H9 (cell line): Measurements from ENCODE around the gene DPYSL5. TPM values are rescaled to one million over a fixed set of nuclear protein-coding genes. Genes with fewer than 3 reads are reported as not detected.

ENCODE experiments used
- DNase-seq: peaks from one replicate; pipeline ENCODE4 v3.0.0-alpha.2; 2017
- H2AFZ ChIP-seq: one replicate; pipeline ENCODE4 v1.6.1; 2013; ENCODE audit warnings: mild to moderate bottlenecking, low read length, control low read depth, moderate library complexity
- H2AK5ac ChIP-seq: 2 replicates; pipeline ENCODE4 v1.6.1; 2013; ENCODE audit warnings: low read length, control low read depth, mixed read lengths; ENCODE audit not compliant: insufficient read length
- H2BK120ac ChIP-seq: one replicate; pipeline ENCODE4 v1.6.1; 2013; ENCODE audit warnings: low read depth, mild to moderate bottlenecking, low read length, control low read depth, inconsistent platforms; ENCODE audit not compliant: poor library complexity, severe bottlenecking
- H2BK12ac ChIP-seq: 2 replicates; pipeline ENCODE4 v1.6.1; 2013; ENCODE audit warnings: low read length, control low read depth, mixed read lengths, low read depth; ENCODE audit not compliant: insufficient read length
- H2BK15ac ChIP-seq: 2 replicates; pipeline ENCODE4 v1.6.1; 2013; ENCODE audit warnings: low read depth, low read length, control low read depth
- H2BK20ac ChIP-seq: one replicate; pipeline ENCODE4 v1.6.1; 2013; ENCODE audit warnings: low read depth, mild to moderate bottlenecking, low read length, control low read depth, inconsistent platforms; ENCODE audit not compliant: poor library complexity, severe bottlenecking
- H2BK5ac ChIP-seq: 2 replicates; pipeline ENCODE4 v1.6.1; 2013; ENCODE audit warnings: low read length, control low read depth, mixed read lengths; ENCODE audit not compliant: insufficient read length
- H3K14ac ChIP-seq: 2 replicates; pipeline ENCODE4 v1.6.1; 2013; ENCODE audit warnings: low read length, control low read depth; ENCODE audit not compliant: insufficient read depth
- H3K18ac ChIP-seq: 2 replicates; pipeline ENCODE4 v1.6.1; 2013; ENCODE audit warnings: low read depth, mild to moderate bottlenecking, mixed read lengths, low read length, control low read depth; ENCODE audit not compliant: insufficient read length
- H3K23ac ChIP-seq: 2 replicates; pipeline ENCODE4 v1.6.1; 2013; ENCODE audit warnings: low read length, control low read depth, mixed read lengths, low read depth; ENCODE audit not compliant: insufficient read length
- H3K23me2 ChIP-seq: 2 replicates; pipeline ENCODE4 v1.6.1; 2013; ENCODE audit warnings: low read depth, mild to moderate bottlenecking, mixed read lengths, low read length, control low read depth; ENCODE audit not compliant: insufficient read length, poor library complexity, severe bottlenecking
- H3K27ac ChIP-seq: 2 replicates; pipeline ENCODE4 v1.5.1; 2013; ENCODE audit warnings: low read length, control low read depth, mixed read lengths, low read depth; ENCODE audit not compliant: insufficient read length
- H3K27me3 ChIP-seq: 2 replicates; pipeline ENCODE4 v1.6.1; 2013; ENCODE audit warnings: low read length, control low read depth, inconsistent platforms; ENCODE audit not compliant: insufficient read depth
- H3K4ac ChIP-seq: 2 replicates; pipeline ENCODE4 v1.6.1; 2013; ENCODE audit warnings: low read depth, mild to moderate bottlenecking, control low read depth, inconsistent platforms, low read length, moderate library complexity
- H3K4me1 ChIP-seq: 2 replicates; pipeline ENCODE4 v1.6.1; 2013; ENCODE audit warnings: low read length, control low read depth, inconsistent platforms; ENCODE audit not compliant: insufficient read depth
- H3K4me2 ChIP-seq: 2 replicates; pipeline ENCODE4 v1.6.1; 2013; ENCODE audit warnings: low read length, control low read depth, mixed read lengths; ENCODE audit not compliant: insufficient read length, insufficient read depth
- H3K56ac ChIP-seq: 2 replicates; pipeline ENCODE4 v1.6.1; 2013; ENCODE audit warnings: low read depth, mild to moderate bottlenecking, mixed read lengths, low read length, control low read depth; ENCODE audit not compliant: insufficient read length
- H3K79me1 ChIP-seq: 2 replicates; pipeline ENCODE4 v1.6.1; 2013; ENCODE audit warnings: low read depth, mild to moderate bottlenecking, moderate library complexity, low read length, control low read depth, inconsistent platforms; ENCODE audit not compliant: insufficient read depth, poor library complexity, severe bottlenecking
- H3K79me2 ChIP-seq: 2 replicates; pipeline ENCODE4 v1.6.1; 2013; ENCODE audit warnings: low read length, control low read depth, inconsistent platforms; ENCODE audit not compliant: insufficient read depth
- H3K9ac ChIP-seq: 2 replicates; pipeline ENCODE4 v1.6.1; 2013; ENCODE audit warnings: low read length, control low read depth, mixed read lengths; ENCODE audit not compliant: insufficient read length; ENCODE audit errors: extremely low read depth
- H3K9me3 ChIP-seq: one replicate; pipeline ENCODE4 v1.6.1; 2013; ENCODE audit warnings: low read depth, low read length, inconsistent platforms; ENCODE audit not compliant: control insufficient read depth
- H3T11ph ChIP-seq: one replicate; pipeline ENCODE4 v1.6.1; 2013; ENCODE audit warnings: mild to moderate bottlenecking, low read length, control low read depth, inconsistent platforms
- H4K20me1 ChIP-seq: one replicate; pipeline ENCODE4 v1.6.1; 2013; ENCODE audit not compliant: control insufficient read depth, insufficient read length, insufficient read depth
- H4K5ac ChIP-seq: 2 replicates; pipeline ENCODE4 v1.6.1; 2013; ENCODE audit warnings: low read depth, mild to moderate bottlenecking, mixed read lengths, low read length, control low read depth; ENCODE audit not compliant: insufficient read length
- H4K8ac ChIP-seq: replicated peaks from 2 replicates; pipeline ENCODE4 v1.6.1; 2013; ENCODE audit warnings: low read length, control low read depth, mixed read lengths, low read depth; ENCODE audit not compliant: insufficient read length
- H4K91ac ChIP-seq: 2 replicates; pipeline ENCODE4 v1.6.1; 2013; ENCODE audit warnings: low read depth, mild to moderate bottlenecking, moderate library complexity, mixed read lengths, low read length, control low read depth; ENCODE audit not compliant: insufficient read length
- H3K27ac Mint-ChIP-seq, 3 experiments: 2 replicates in 2 of 3; 3 replicates in 1 of 3; pipeline ENCODE4 v1.8.0; 2020 to 2021; ENCODE audit warnings: mixed read lengths in 3 of 3, mild to moderate bottlenecking in 1 of 3, moderate library complexity in 1 of 3
- H3K27me3 Mint-ChIP-seq: 2 replicates; pipeline ENCODE4 v1.8.0; 2021; ENCODE audit warnings: low read depth, mild to moderate bottlenecking, moderate library complexity, mixed read lengths
- H3K36me3 Mint-ChIP-seq, 3 experiments: 2 replicates in 2 of 3; 3 replicates in 1 of 3; pipeline ENCODE4 v1.8.0; 2020 to 2021; ENCODE audit warnings: low read depth in 3 of 3, mixed read lengths in 3 of 3; ENCODE audit not compliant: insufficient read depth in 1 of 3
- H3K4me1 Mint-ChIP-seq, 2 experiments: 2 replicates each; pipeline ENCODE4 v1.8.0; 2020; ENCODE audit warnings: mixed read lengths in 2 of 2
- H3K4me3 Mint-ChIP-seq, 2 experiments: 2 replicates in 1 of 2; 3 replicates in 1 of 2; pipeline ENCODE4 v1.8.0; 2020 to 2021; ENCODE audit warnings: mild to moderate bottlenecking in 2 of 2, mixed read lengths in 2 of 2, moderate library complexity in 1 of 2
- H3K9me3 Mint-ChIP-seq, 2 experiments: 2 replicates in 1 of 2; 3 replicates in 1 of 2; pipeline ENCODE4 v1.8.0; 2020; ENCODE audit warnings: mild to moderate bottlenecking in 2 of 2, mixed read lengths in 2 of 2, moderate library complexity in 1 of 2
- CTCF ChIP-seq: fragments of 200-600 bp; sonication (generic); conservative IDR thresholded peaks from 3 replicates; pipeline ENCODE4 v1.8.0; 2021; ENCODE audit warnings: antibody characterized with exemption, mild to moderate bottlenecking
- WGBS: extraction: QIAGEN DNeasy Blood & Tissue Kit; methylation state at CpG from one replicate; pipeline ENCODE4 v1.1.7; 2013; ENCODE audit warnings: missing lambda C conversion rate, low lambda C conversion rate, mixed read lengths; ENCODE audit not compliant: insufficient read length; ENCODE audit errors: extremely low coverage; 5-methylcytosine and 5-hydroxymethylcytosine counted together
- total RNA-seq: library from RNA; stranded (reverse); gene quantifications from 2 replicates; pipeline ENCODE4 v1.2.1, GENCODE V29; 2021

Gene DPYSL5
- total RNA-seq, 1 experiment from 2014 or later, result 6.4 TPM

- DNase-seq, result no peak
- Histone ChIP-seq H3K56ac (no peak overlapping the region), H3K79me1 (peaks cover 2% of the 10 kb centered on the region), H3K14ac (no peak overlapping the region), H3K9ac (no peak overlapping the region), H3K4me2 (no peak overlapping the region), H2BK15ac (no peak overlapping the region), H3K23ac (no peak overlapping the region), H3K4me1 (no peaks in the 10 kb centered on the region), H3K23me2 (no peaks in the 10 kb centered on the region), H2BK20ac (no peak overlapping the region), H3K27ac (no peak overlapping the region), H3K27me3 (no peaks in the 10 kb centered on the region), H2AK5ac (no peak overlapping the region), H4K91ac (no peak overlapping the region), H4K20me1 (no peaks in the 10 kb centered on the region), H2AFZ (no peak overlapping the region), H3K79me2 (no peaks in the 10 kb centered on the region), H2BK120ac (no peak overlapping the region), H3K4ac (no peak overlapping the region), H3K9me3 (no peaks in the 10 kb centered on the region), H4K8ac (no peak overlapping the region), H2BK12ac (no peak overlapping the region), H4K5ac (no peak overlapping the region), H3K18ac (no peak overlapping the region), H2BK5ac (no peak overlapping the region), H3T11ph (no peak overlapping the region)
- H3K9me3 Mint-ChIP-seq, result no peaks in the 10 kb centered on the region
- no peak for TF ChIP-seq CTCF
- no peak overlapping the region for H3K27ac Mint-ChIP-seq
- H3K36me3 Mint-ChIP-seq, result no peaks in the 10 kb centered on the region
- H3K4me1 Mint-ChIP-seq, result peaks cover 4 to 15% of the 10 kb centered on the region in 2 experiments
- WGBS, result no CpG with 5 or more reads among the region's 2 CpGs
- peaks cover 11% of the 10 kb centered on the region for H3K27me3 Mint-ChIP-seq
- no peak overlapping the region for H3K4me3 Mint-ChIP-seq
Measured at GRCh38 chr2:26886736-26887135, 38.8 kb downstream of the DPYSL5 start.
